KBM-7 (cell line): ENCODE measurements around the gene APOM.

Source experiments
- DNase-seq: peaks from one replicate; pipeline ENCODE4 v3.0.0-alpha.2; 2015
- in situ Hi-C: fragments of 300-500 bp; cut with MboI; formaldehyde crosslinking; loops from 2 replicates; pipeline ENCODE4 v1.14.3; 2020; ENCODE audit warnings: low sequenced_read_pairs, low pct_unique_long_range_greater_than_20kb, mixed read lengths

Gene APOM

DNA sequence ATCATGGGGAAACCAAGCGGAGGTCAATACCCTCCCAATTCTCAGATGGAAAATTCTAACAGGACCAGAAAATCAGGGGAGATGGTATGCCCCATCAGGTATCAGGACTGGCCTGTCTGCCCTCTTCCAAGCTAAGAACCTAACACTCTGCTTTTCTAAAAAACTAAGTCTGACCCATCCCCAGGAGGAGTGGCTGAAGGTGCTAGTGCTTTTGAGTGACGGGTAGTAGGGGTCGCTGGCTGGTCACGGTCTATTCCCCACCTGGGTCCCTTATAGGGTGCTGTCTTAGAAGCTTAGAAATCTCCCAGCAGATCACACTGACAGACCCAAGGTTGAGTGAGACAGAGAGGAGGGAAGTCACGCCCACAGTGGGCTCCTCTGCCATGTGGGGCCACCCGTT lies 37.8 kb downstream of the APOM start:
- no peak for DNase-seq
- in situ Hi-C loops, result no loop called here

DNA sequence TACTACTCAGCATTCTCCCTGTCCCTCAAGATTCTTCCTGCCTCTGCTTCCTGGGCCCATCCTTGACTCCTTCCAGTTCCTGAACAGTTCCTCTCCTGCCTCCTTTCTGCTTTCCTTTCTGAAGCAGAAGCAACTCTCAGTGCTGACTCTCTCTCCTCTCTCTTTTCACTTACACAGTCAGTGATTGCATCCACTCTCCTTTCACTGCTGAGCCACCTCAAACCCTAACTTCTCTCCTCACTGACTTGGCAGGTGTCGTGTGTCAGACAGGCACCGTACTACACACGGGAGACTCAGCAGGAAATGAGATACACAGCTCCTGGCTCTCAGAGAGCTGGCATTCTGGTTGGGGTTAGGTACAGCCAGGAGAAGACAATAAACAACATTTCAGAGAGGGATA lies 41.9 kb downstream of the APOM start:
- in situ Hi-C loops, result no loop called here
- DNase-seq, result peak; percentile 18

DNA sequence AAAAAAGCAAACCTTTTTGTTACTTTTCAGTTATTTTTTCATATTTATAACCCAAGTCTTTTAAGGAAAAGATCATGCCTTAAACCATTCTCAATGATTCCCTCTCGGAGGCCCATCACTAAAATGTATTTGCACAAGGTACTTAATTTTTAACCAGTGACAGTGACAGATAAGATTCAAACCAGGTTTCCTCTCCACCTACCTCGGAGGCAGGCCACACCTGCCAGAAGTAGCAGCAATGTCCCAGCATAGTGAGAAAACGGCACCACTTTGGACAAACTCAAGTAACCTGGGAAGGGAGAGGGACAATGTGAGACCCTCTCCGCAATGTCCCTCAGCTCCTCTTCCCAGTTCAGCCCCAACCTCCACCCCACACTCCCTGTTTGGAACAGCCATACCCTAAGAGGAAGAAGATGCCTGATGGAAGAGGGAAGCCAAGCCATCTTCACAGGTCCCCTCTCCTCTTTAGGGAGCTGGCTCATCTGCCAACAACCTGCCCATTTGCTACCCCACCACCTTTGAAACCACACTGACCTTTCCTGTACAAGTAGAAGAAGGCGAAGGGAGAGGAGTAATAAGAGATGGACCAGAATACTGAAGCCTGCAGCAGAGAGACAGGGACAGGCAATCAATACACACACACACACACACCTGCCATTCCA lies 45.2 kb downstream of the APOM start:
- no peak for DNase-seq
- in situ Hi-C loops, result no loop called here

DNA sequence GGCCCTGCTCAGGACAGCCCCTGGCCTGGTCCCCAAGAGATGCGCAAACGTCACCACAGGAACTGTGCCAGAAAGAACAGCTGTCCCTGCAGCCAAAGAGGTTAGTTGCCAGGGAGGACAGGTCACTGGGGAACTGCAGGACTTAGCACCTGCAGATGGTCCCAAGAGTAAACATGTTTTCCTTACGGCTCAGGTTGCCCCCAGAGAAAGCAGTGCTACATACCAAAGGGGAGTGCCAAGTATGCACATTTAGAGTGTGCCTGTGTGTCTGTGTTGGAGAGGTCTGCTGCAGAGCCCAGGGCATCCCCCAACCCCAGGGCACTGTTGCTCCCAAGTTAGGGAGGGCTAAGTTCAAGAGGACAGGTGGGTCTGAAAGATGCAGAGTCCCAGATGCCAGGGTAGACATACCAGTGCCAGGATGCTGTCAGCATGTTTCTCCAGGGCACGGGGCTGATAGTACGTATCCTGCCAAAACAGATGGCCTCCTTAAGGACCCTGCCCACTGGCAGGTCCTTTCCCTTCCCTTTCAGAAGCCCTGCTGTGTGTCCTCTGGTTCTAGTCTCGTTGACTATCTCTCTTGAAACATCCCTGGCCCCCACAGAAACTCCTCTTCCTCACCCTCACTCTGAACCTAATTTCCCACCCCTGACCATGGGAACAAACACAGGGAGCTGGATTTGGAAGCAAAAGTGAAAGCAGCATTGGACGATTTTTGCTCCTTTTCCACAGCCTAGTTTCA lies 46.1 kb downstream of the APOM start:
- in situ Hi-C loops, result no loop called here
- no peak for DNase-seq

DNA sequence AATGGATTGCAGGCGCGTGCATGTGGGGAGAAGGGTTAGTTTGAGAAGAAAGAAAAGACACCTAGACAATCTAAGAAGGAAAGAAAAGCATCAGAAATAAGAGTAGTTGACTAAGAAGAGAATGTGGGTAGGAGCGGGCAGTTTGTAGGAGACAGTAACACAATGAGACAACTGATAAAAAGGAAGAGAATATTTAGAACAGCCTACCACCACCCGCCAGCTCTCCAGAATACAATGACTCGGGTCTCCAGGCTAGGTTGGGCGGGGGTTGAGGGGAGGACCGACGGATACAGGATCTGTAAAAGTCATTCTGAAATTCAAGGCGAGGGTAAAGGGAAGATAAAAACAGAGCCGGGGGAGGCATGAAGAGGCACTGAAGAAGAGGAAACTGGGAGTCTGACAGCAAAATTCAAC lies 46.7 kb downstream of the APOM start:
- no peak for DNase-seq
- in situ Hi-C loops, result no loop called here

DNA sequence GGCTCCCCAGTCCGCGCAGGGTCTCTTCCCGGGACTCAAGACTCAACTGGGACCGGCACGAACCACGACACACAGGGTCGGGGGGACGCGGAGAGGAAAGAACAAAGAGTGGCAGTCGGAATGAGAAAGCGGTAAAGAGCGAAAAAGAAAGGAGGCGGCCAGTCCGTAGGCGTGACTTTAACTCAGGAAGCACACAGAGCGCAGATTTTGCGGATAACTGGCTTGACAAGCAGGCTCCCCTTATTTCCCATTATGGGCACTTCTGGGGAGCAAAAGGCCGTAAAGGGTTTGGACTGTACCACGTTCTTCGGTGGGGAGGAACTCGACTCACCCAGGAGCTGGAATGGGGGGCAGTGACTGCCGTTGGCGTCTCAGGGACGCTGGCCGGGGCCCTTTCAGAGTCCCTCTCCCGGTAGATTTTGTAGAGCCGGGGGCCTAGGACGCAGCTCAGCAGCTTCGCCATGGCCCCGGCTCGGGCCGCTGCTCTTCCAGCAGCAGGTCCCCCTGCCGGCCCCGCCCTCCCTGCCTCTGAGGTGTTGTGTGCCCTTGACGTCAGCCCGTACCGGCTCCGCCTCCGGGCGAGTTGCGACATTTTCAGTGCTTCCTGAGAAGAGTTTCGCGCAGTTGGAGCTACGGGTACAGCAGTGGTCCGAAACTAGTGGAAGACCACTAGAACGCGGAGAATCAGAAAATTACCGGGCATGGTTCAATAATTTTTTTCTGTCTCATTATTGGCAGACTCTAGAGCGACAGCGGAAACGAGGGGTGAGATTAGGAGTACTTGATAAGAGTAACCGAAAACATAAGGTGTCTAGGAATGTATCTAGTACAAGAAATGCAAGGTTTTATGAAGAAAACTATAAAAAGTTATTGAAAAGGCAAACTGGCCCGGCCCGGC lies 47.4 kb downstream of the APOM start, which contains the start of gene ABHD16A:
TSS of gene ABHD16A (minus strand) at position 506 of the 898 bp plus-strand sequence. CDS start at position 463, 43 bp downstream.
- in situ Hi-C loops, result no loop called here
- peak; percentile 98 for DNase-seq

DNA sequence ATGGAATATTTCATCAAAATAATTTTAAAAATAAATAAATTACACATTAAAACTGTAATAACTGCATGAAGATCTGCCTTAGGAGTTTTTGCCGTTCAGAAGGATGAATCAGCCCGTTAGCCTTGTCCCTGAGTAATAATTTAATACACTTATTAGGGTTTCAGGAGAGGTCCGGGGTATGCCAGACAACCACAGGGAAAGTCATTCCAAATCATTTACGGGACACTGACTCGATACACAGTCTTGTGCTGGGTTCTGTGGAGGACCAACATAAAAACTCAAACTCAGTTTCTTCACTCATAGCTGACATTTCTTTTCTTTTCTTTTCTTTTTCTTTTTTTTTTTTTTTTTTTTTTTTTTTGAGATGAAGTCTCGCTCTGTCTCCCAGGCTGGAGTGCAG lies 50.2 kb downstream of the APOM start:
- in situ Hi-C loops, result no loop called here
- DNase-seq, result no peak

DNA sequence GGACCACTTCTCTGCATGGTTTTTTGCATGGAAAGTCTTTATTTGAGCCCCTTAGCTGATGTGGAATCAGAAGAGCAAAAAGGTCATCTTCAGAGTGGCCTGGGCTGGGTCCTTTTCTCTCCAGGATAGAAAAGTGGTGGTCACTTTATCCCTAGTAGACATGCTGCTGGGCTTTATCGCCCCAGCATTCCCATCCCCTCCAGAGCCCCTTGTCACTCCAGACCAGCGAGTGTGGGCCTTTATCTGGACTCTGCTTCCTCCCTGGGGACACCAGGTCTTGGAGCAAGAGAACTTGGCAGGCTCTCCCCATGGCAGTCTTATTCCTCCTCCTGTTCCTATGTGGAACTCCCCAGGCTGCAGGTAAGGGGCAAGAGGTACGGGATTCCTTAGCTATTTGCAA lies 50.9 kb downstream of the APOM start, which contains the start of gene LY6G6F:
TSS of gene LY6G6F (plus strand) at position 268 of the 400 bp plus-strand sequence. CDS start at position 309, 41 bp downstream.
- no peak for DNase-seq
- in situ Hi-C loops, result no loop called here

DNA sequence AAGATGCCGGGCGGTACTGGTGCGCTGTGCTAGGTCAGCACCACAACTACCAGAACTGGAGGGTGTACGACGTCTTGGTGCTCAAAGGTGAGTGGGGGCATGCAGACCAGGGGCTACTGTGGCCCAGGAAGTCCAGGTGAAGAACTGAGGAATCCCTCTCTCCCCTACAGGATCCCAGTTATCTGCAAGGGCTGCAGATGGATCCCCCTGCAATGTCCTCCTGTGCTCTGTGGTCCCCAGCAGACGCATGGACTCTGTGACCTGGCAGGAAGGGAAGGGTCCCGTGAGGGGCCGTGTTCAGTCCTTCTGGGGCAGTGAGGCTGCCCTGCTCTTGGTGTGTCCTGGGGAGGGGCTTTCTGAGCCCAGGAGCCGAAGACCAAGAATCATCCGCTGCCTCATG lies 52.0 kb downstream of the APOM start:
- DNase-seq, result no peak
- in situ Hi-C loops, result no loop called here
